Lower leg skin (tissue), 4 donors: Measurements from ENCODE around the gene NAV2. TPM values are rescaled to one million over a fixed set of nuclear protein-coding genes. Genes with fewer than 3 reads are reported as not detected.

ENCODE experiments used
- DNase-seq, 2 donors: peaks; one replicate each; pipeline ENCODE4 v3.0.0-alpha.2; 2019; ENCODE audit warnings: low spot score in 2 of 2
- H3K4me3 ChIP-seq: fragments of 200-600 bp; sonication (generic); 2 replicates; pipeline ENCODE4 v1.5.1; 2017; ENCODE audit warnings: mild to moderate bottlenecking, low read depth; ENCODE audit not compliant: poor library complexity, severe bottlenecking
- CTCF ChIP-seq, 3 donors: fragments of 450-650 bp; IDR thresholded peaks; one replicate each; pipeline ENCODE4 v1.5.1; 2016; ENCODE audit warnings: antibody characterized with exemption in 3 of 3, mild to moderate bottlenecking in 3 of 3, moderate library complexity in 2 of 3
- POLR2A ChIP-seq, 2 donors: fragments of 450-650 bp; IDR thresholded peaks; one replicate each; pipeline ENCODE4 v1.6.1; 2016 to 2017; ENCODE audit warnings: antibody characterized with exemption in 2 of 2, mild to moderate bottlenecking in 1 of 2, moderate library complexity in 1 of 2
- WGBS, 2 donors: methylation state at CpG; one replicate each; pipeline ENCODE4 v1.1.5; 2018; 5-methylcytosine and 5-hydroxymethylcytosine counted together
- intact Hi-C: fragments of 100-400 bp; cut with DNase I; formaldehyde crosslinking; loops from one replicate; pipeline ENCODE4 v1.15.0; 2023; ENCODE audit warnings: low total_unique reads
- total RNA-seq, 4 donors: library from RNA; depleted of rRNA; stranded (reverse); fragments of >200 nt; gene quantifications; one replicate each; pipeline ENCODE4 v1.1.0, GENCODE V29; 2016

The NAV2 gene
- total RNA-seq, 4 donors from 2014 or later: 5.8 to 30.7 (median 21.0) TPM

- H3K4me3 ChIP-seq: no peak overlapping the region
- no peak for DNase-seq
- no peak for TF ChIP-seq CTCF (IDR thresholded peaks at IDR 0.05)
- no peak for TF ChIP-seq POLR2A (IDR thresholded peaks at IDR 0.05)
- intact Hi-C loops: no loop called here
- WGBS, 2 donors: 75 to 81% methylated on average over 5 of the region's 5 CpGs
Observed at GRCh38 chr11:19912115-19912957, 199.7 kb downstream of the NAV2 start.

GRCh38 chr11:19912958-19913892 is 200.6 kb downstream of the NAV2 start:
- TF ChIP-seq CTCF (IDR thresholded peaks at IDR 0.05): no peak
- TF ChIP-seq POLR2A (IDR thresholded peaks at IDR 0.05): no peak
- WGBS, 2 donors: 74 to 82% methylated on average over 10 of the region's 10 CpGs

GRCh38 chr11:19913893-19914249 is 201.2 kb downstream of the NAV2 start:
- 95% methylated on average over 3 of the region's 3 CpGs for WGBS, 2 donors
- no peak for TF ChIP-seq POLR2A (IDR thresholded peaks at IDR 0.05)
- TF ChIP-seq CTCF (IDR thresholded peaks at IDR 0.05): no peak
- no peak overlapping the region for H3K4me3 ChIP-seq
- intact Hi-C loops: no loop called here
- no peak for DNase-seq

More at GRCh38 chr11:19912958-19913892, 200.6 kb downstream of the NAV2 start:
- no peak for DNase-seq
- intact Hi-C loops: no loop called here
- no peak overlapping the region for H3K4me3 ChIP-seq

GRCh38 chr11:19915808-19916207 is 203.2 kb downstream of the NAV2 start:
- DNase-seq: no peak
- no peak overlapping the region for H3K4me3 ChIP-seq
- intact Hi-C loops: no loop called here
- WGBS, 2 donors: 96 to 97% methylated on average over 1 of the region's 1 CpG
- no peak for TF ChIP-seq POLR2A (IDR thresholded peaks at IDR 0.05)
- TF ChIP-seq CTCF (IDR thresholded peaks at IDR 0.05): no peak

GRCh38 chr11:19917069-19917468 is 204.4 kb downstream of the NAV2 start:
- no peak overlapping the region for H3K4me3 ChIP-seq
- no peak for TF ChIP-seq POLR2A (IDR thresholded peaks at IDR 0.05)
- TF ChIP-seq CTCF (IDR thresholded peaks at IDR 0.05): no peak
- intact Hi-C loops: no loop called here
- 40 to 100% methylated on average over 1 of the region's 1 CpG for whole genome bisulfite sequencing, 2 donors
- no peak for DNase-seq
